H9 (cell line): Measurements from ENCODE around the gene TACR1. TPM values are rescaled to one million over a fixed set of nuclear protein-coding genes. Genes with fewer than 3 reads are reported as not detected.
"Not testable (repeated sequence)": the region's sequence is repeated elsewhere in the genome, so short reads cannot be mapped to it uniquely, and the experiment has no call there.

Experiments
- DNase-seq: peaks from one replicate; pipeline ENCODE4 v3.0.0-alpha.2; 2017
- H2AFZ ChIP-seq: one replicate; pipeline ENCODE4 v1.6.1; 2013; ENCODE audit warnings: mild to moderate bottlenecking, low read length, control low read depth, moderate library complexity
- H2AK5ac ChIP-seq: 2 replicates; pipeline ENCODE4 v1.6.1; 2013; ENCODE audit warnings: low read length, control low read depth, mixed read lengths; ENCODE audit not compliant: insufficient read length
- H2BK120ac ChIP-seq: one replicate; pipeline ENCODE4 v1.6.1; 2013; ENCODE audit warnings: low read depth, mild to moderate bottlenecking, low read length, control low read depth, inconsistent platforms; ENCODE audit not compliant: poor library complexity, severe bottlenecking
- H2BK12ac ChIP-seq: 2 replicates; pipeline ENCODE4 v1.6.1; 2013; ENCODE audit warnings: low read length, control low read depth, mixed read lengths, low read depth; ENCODE audit not compliant: insufficient read length
- H2BK15ac ChIP-seq: 2 replicates; pipeline ENCODE4 v1.6.1; 2013; ENCODE audit warnings: low read depth, low read length, control low read depth
- H2BK20ac ChIP-seq: one replicate; pipeline ENCODE4 v1.6.1; 2013; ENCODE audit warnings: low read depth, mild to moderate bottlenecking, low read length, control low read depth, inconsistent platforms; ENCODE audit not compliant: poor library complexity, severe bottlenecking
- H2BK5ac ChIP-seq: 2 replicates; pipeline ENCODE4 v1.6.1; 2013; ENCODE audit warnings: low read length, control low read depth, mixed read lengths; ENCODE audit not compliant: insufficient read length
- H3K14ac ChIP-seq: 2 replicates; pipeline ENCODE4 v1.6.1; 2013; ENCODE audit warnings: low read length, control low read depth; ENCODE audit not compliant: insufficient read depth
- H3K18ac ChIP-seq: 2 replicates; pipeline ENCODE4 v1.6.1; 2013; ENCODE audit warnings: low read depth, mild to moderate bottlenecking, mixed read lengths, low read length, control low read depth; ENCODE audit not compliant: insufficient read length
- H3K23ac ChIP-seq: 2 replicates; pipeline ENCODE4 v1.6.1; 2013; ENCODE audit warnings: low read length, control low read depth, mixed read lengths, low read depth; ENCODE audit not compliant: insufficient read length
- H3K23me2 ChIP-seq: 2 replicates; pipeline ENCODE4 v1.6.1; 2013; ENCODE audit warnings: low read depth, mild to moderate bottlenecking, mixed read lengths, low read length, control low read depth; ENCODE audit not compliant: insufficient read length, poor library complexity, severe bottlenecking
- H3K27ac ChIP-seq: 2 replicates; pipeline ENCODE4 v1.5.1; 2013; ENCODE audit warnings: low read length, control low read depth, mixed read lengths, low read depth; ENCODE audit not compliant: insufficient read length
- H3K27me3 ChIP-seq: 2 replicates; pipeline ENCODE4 v1.6.1; 2013; ENCODE audit warnings: low read length, control low read depth, inconsistent platforms; ENCODE audit not compliant: insufficient read depth
- H3K4ac ChIP-seq: 2 replicates; pipeline ENCODE4 v1.6.1; 2013; ENCODE audit warnings: low read depth, mild to moderate bottlenecking, control low read depth, inconsistent platforms, low read length, moderate library complexity
- H3K4me1 ChIP-seq: 2 replicates; pipeline ENCODE4 v1.6.1; 2013; ENCODE audit warnings: low read length, control low read depth, inconsistent platforms; ENCODE audit not compliant: insufficient read depth
- H3K4me2 ChIP-seq: 2 replicates; pipeline ENCODE4 v1.6.1; 2013; ENCODE audit warnings: low read length, control low read depth, mixed read lengths; ENCODE audit not compliant: insufficient read length, insufficient read depth
- H3K56ac ChIP-seq: 2 replicates; pipeline ENCODE4 v1.6.1; 2013; ENCODE audit warnings: low read depth, mild to moderate bottlenecking, mixed read lengths, low read length, control low read depth; ENCODE audit not compliant: insufficient read length
- H3K79me1 ChIP-seq: 2 replicates; pipeline ENCODE4 v1.6.1; 2013; ENCODE audit warnings: low read depth, mild to moderate bottlenecking, moderate library complexity, low read length, control low read depth, inconsistent platforms; ENCODE audit not compliant: insufficient read depth, poor library complexity, severe bottlenecking
- H3K79me2 ChIP-seq: 2 replicates; pipeline ENCODE4 v1.6.1; 2013; ENCODE audit warnings: low read length, control low read depth, inconsistent platforms; ENCODE audit not compliant: insufficient read depth
- H3K9ac ChIP-seq: 2 replicates; pipeline ENCODE4 v1.6.1; 2013; ENCODE audit warnings: low read length, control low read depth, mixed read lengths; ENCODE audit not compliant: insufficient read length; ENCODE audit errors: extremely low read depth
- H3K9me3 ChIP-seq: one replicate; pipeline ENCODE4 v1.6.1; 2013; ENCODE audit warnings: low read depth, low read length, inconsistent platforms; ENCODE audit not compliant: control insufficient read depth
- H3T11ph ChIP-seq: one replicate; pipeline ENCODE4 v1.6.1; 2013; ENCODE audit warnings: mild to moderate bottlenecking, low read length, control low read depth, inconsistent platforms
- H4K20me1 ChIP-seq: one replicate; pipeline ENCODE4 v1.6.1; 2013; ENCODE audit not compliant: control insufficient read depth, insufficient read length, insufficient read depth
- H4K5ac ChIP-seq: 2 replicates; pipeline ENCODE4 v1.6.1; 2013; ENCODE audit warnings: low read depth, mild to moderate bottlenecking, mixed read lengths, low read length, control low read depth; ENCODE audit not compliant: insufficient read length
- H4K8ac ChIP-seq: replicated peaks from 2 replicates; pipeline ENCODE4 v1.6.1; 2013; ENCODE audit warnings: low read length, control low read depth, mixed read lengths, low read depth; ENCODE audit not compliant: insufficient read length
- H4K91ac ChIP-seq: 2 replicates; pipeline ENCODE4 v1.6.1; 2013; ENCODE audit warnings: low read depth, mild to moderate bottlenecking, moderate library complexity, mixed read lengths, low read length, control low read depth; ENCODE audit not compliant: insufficient read length
- H3K27ac Mint-ChIP-seq, 3 experiments: 2 replicates in 2 of 3; 3 replicates in 1 of 3; pipeline ENCODE4 v1.8.0; 2020 to 2021; ENCODE audit warnings: mixed read lengths in 3 of 3, mild to moderate bottlenecking in 1 of 3, moderate library complexity in 1 of 3
- H3K27me3 Mint-ChIP-seq: 2 replicates; pipeline ENCODE4 v1.8.0; 2021; ENCODE audit warnings: low read depth, mild to moderate bottlenecking, moderate library complexity, mixed read lengths
- H3K36me3 Mint-ChIP-seq, 3 experiments: 2 replicates in 2 of 3; 3 replicates in 1 of 3; pipeline ENCODE4 v1.8.0; 2020 to 2021; ENCODE audit warnings: low read depth in 3 of 3, mixed read lengths in 3 of 3; ENCODE audit not compliant: insufficient read depth in 1 of 3
- H3K4me1 Mint-ChIP-seq, 2 experiments: 2 replicates each; pipeline ENCODE4 v1.8.0; 2020; ENCODE audit warnings: mixed read lengths in 2 of 2
- H3K4me3 Mint-ChIP-seq, 2 experiments: 2 replicates in 1 of 2; 3 replicates in 1 of 2; pipeline ENCODE4 v1.8.0; 2020 to 2021; ENCODE audit warnings: mild to moderate bottlenecking in 2 of 2, mixed read lengths in 2 of 2, moderate library complexity in 1 of 2
- H3K9me3 Mint-ChIP-seq, 2 experiments: 2 replicates in 1 of 2; 3 replicates in 1 of 2; pipeline ENCODE4 v1.8.0; 2020; ENCODE audit warnings: mild to moderate bottlenecking in 2 of 2, mixed read lengths in 2 of 2, moderate library complexity in 1 of 2
- WGBS: extraction: QIAGEN DNeasy Blood & Tissue Kit; methylation state at CpG from one replicate; pipeline ENCODE4 v1.1.7; 2013; ENCODE audit warnings: missing lambda C conversion rate, low lambda C conversion rate, mixed read lengths; ENCODE audit not compliant: insufficient read length; ENCODE audit errors: extremely low coverage; 5-methylcytosine and 5-hydroxymethylcytosine counted together
- total RNA-seq: library from RNA; stranded (reverse); gene quantifications from 2 replicates; pipeline ENCODE4 v1.2.1, GENCODE V29; 2021

Gene TACR1
- total RNA-seq, 1 experiment from 2014 or later = 1.4 TPM

GRCh38 chr2:75147884-75148283, 51.4 kb downstream of the TACR1 start:
- H3K56ac ChIP-seq, H3K27me3 Mint-ChIP-seq, H3T11ph ChIP-seq, H4K8ac ChIP-seq, H2AK5ac ChIP-seq, H3K9ac ChIP-seq, H3K79me1 ChIP-seq, H3K36me3 Mint-ChIP-seq, H3K4me1 ChIP-seq, H4K5ac ChIP-seq, H3K23ac ChIP-seq, H3K4me2 ChIP-seq, H4K20me1 ChIP-seq, H2BK15ac ChIP-seq, H2BK20ac ChIP-seq, H3K18ac ChIP-seq, H2BK5ac ChIP-seq, DNase-seq, H3K4ac ChIP-seq, H2BK120ac ChIP-seq, H3K79me2 ChIP-seq, H4K91ac ChIP-seq, H3K9me3 ChIP-seq, H3K23me2 ChIP-seq, H3K27ac Mint-ChIP-seq, H3K27ac ChIP-seq, H2AFZ ChIP-seq, H3K4me3 Mint-ChIP-seq, H3K14ac ChIP-seq, H2BK12ac ChIP-seq, H3K27me3 ChIP-seq: not testable (repeated sequence)
- no CpG with 5 or more reads among the region's 6 CpGs for WGBS
- H3K9me3 Mint-ChIP-seq = peaks cover 4 to 13% of the 10 kb centered on the region in 2 experiments; a peak in 4 of 5 replicates
- H3K4me1 Mint-ChIP-seq = peaks cover 10 to 16% of the 10 kb centered on the region in 2 experiments
